Inferior parietal cortex (tissue), 1 donor: ENCODE data around the gene VAV3.
"Not testable (repeated sequence)": the region's sequence is repeated elsewhere in the genome, so short reads cannot be mapped to it uniquely, and the experiment has no call there.

Experiments used
- DNase-seq: peaks from one replicate; pipeline ENCODE4 v3.0.0-alpha.2; 2016; ENCODE audit errors: extremely low spot score

Gene VAV3

DNA sequence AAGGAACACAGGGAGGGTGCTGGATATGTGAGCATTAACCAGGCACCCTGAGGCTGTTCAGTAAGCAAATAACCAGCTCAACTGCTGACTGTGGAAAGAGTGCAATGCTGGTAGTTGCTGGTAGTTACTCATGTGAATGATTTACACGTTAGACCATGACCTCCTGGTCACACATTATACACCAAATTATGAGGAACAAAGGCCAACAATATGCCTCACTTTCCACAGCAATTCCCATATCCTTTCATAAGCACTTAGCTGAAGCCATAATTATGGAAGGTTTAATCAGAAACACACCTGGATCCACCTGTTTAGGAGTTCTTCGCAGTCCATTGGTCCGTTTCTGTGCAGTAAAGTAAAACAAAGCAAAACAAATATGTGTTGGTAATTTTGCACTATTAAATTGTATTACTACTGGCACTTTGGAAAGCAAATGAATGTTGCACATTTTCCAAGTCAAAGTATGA, 281.8 kb downstream of the VAV3 start:
- no peak for DNase-seq

GRCh38 chr1:107682467-107682866, 282.5 kb downstream of the VAV3 start:
- no peak for DNase-seq

GRCh38 chr1:107681001-107681479, 283.9 kb downstream of the VAV3 start:
- no peak for DNase-seq

DNA sequence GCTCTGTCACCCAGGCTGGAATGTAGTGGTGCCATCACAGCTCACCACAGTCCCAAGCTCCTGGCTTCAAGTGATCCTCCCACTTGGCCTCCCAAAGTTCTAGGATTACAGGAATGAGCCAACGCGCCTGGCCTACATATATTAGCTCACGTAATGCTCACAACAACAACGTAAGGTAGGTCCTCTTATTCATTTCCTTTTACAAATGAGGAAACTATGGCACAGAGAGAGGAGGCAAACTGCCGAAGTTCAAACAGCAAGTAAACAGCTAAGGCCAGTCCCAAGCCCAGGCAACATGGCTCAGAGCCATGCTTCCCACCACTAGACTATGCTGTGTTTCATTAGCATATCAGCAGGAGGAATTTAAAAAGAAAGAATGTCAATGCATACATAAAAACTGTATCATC, 284.4 kb downstream of the VAV3 start:
- no peak for DNase-seq

GRCh38 chr1:107679411-107679953, 285.5 kb downstream of the VAV3 start:
- DNase-seq = no peak

DNA sequence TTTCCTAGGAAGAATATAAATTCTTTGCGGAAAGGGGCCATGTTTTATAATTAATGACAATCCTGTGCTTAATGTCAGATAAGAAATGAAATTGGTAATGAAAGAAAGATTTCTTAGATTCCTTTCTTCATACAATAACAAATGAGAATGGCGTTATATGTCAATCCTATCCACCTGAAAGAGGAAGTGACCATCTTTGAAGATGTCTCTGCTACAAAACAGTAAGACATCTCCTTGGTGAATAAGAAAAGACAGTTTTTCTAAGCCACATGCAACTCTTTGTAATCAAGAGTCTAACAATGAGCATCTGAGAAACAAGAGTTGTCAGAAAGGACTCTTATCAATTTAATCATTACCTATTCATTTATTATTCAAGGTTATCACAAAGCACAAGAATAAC, 286.0 kb downstream of the VAV3 start:
- no peak for DNase-seq

GRCh38 chr1:107677697-107678096, 287.3 kb downstream of the VAV3 start:
- no peak for DNase-seq

DNA sequence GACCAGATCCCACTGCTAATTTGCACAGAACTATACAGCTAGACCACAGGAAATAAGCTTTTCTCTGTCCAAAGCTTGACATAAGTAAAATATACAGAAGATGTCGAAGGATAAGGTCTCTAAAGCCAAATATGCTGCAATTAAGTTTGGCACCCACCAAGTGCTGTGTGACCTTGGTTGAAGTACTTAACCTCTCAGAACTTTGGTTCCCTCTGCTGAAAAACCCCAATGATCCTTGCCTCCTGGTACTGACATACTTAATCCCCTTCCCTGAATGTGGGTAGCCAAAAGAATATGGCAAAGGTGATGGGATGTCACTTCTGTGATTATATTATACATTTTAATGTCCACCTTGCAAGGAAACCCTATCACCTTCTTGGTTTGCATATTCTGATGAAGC, 290.5 kb downstream of the VAV3 start:
- DNase-seq = no peak

DNA sequence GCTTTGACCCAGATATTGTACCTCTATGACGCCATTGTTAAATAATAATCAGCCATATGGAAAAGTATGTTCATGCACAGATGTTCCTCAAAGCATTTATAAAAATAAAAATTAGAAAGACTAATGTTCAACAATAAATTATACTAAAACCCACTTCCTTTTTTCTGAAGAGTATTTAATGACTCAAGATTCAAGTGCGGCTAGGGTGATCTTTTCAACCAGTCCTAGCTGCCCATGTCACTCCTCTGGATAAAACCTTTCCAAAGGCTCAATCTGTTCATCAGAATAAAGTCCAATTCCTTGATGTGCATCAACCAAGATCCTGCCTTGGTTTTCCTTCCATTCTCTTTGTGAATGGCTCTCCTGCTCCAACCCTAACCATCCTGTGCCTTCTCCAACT, 292.0 kb downstream of the VAV3 start:
- DNase-seq = no peak

GRCh38 chr1:107670397-107671040, 294.5 kb downstream of the VAV3 start:
- no peak for DNase-seq

DNA sequence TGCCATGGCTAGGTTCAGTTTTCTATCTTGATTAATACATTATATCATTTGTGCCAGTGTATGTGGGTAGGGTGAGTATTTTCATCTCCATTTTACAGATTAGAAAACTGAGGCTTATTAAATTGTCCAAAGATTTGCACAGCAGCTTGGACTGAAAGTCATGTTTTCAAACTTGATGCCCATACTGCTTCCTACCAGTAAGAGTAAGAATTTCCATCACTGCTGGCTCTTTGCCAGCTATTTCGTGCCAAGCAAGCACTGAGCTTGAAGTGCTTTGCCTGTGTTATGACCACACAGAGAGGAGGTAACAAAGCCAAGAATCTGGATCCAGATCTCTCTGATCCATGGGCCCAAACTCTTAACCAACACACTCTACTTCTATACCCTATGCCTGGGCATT, 295.0 kb downstream of the VAV3 start:
- no peak for DNase-seq

GRCh38 chr1:107668762-107669161, 296.2 kb downstream of the VAV3 start:
- no peak for DNase-seq

DNA sequence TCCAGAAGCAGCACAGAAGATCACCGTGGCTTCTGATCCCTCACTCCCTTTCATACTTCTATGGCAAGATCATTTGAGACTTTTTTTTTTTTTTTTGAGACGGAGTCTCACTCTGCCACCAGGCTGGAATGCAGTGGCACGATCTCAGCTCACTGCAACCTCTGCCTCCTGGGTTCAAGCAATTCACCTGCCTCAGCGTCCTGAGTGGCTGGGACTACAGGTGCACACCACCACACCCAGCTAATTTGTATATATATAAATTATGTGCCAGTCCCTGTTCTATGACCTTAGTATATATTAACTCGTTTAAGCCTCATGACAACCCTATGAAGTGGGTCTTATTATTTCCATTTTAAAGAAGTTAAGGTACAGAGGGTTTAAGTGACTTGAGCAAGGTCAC, 298.5 kb downstream of the VAV3 start:
- DNase-seq = no peak

- no peak for DNase-seq
Observed at GRCh38 chr1:107664982-107665925, 299.7 kb downstream of the VAV3 start.

DNA sequence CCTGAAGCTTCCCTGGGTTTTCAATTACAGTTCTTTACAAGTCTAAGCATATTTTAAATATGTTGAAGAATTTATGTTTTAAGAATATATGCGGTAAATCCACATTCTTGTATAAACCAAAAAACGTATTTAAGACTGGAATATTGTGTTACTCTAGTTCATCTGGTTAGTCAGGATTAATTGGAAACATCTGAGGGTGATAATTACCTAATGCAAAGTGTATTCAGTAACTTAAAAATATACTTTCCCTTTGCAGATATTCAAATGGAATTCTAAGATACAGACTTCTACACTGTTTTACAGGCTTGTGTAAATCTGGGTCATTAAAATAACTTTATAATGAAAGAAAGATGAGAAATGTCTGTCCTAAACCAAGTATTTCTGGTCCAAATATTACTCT, 302.0 kb downstream of the VAV3 start:
- DNase-seq = no peak

GRCh38 chr1:107661158-107661557, 303.8 kb downstream of the VAV3 start:
- no peak for DNase-seq

- DNase-seq = peak; percentile 22
Observed at GRCh38 chr1:107659961-107660360, 305.0 kb downstream of the VAV3 start.

DNA sequence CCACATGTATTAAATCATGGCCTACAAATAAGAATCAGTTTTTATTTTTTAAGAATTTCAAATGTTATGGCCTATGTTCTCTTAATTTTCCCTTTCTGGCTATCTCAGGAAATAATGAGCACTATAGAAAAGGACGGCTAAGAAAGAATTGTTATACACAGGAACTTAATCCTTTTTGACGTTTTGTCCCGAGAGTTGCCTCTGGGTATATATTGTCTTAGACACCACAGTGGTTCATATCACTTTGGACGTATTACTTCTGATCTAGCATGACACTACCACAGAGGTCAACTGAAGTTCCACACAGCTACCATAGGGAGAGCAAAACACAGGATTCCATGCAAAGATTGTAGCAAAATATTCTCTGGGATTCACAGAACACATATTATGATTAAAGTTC, 307.6 kb downstream of the VAV3 start:
- no peak for DNase-seq

DNA sequence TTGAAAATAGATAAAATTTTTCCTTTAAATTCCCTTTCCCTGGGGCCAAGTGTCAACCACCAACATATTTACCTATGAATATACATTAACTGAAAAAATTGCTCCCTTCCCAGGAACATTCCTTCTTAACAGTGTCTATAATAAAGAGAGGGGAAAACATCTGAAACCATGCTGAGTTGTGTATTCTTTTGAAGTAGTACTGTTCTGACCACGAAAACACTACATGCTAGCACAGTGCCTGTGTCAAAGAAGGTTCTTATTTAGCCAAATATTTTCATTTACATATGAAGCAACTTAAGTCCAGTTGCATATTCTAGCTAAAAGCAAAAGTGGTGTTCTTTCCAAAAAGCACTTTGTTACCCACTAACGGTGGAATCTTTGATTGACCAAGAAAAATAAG, 311.2 kb downstream of the VAV3 start:
- DNase-seq = no peak

- DNase-seq = no peak
Observed at GRCh38 chr1:107653005-107653404, 312.0 kb downstream of the VAV3 start.

DNA sequence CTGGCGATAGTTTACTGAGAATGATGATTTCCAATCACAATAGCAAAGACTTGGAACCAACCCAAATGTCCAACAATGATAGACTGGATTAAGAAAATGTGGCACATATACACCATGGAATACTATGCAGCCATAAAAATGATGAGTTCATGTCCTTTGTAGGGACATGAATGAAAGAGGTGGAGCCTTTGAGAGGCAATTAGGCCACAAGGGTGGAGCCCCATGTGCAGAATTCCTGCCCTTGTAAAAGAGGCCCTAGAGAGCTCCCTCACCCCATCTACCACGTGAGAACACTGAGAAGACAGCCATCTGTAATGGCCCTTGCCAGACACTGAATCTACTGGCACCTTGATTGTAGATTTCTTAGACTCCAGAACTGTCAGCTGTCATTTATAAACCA, 314.2 kb downstream of the VAV3 start:
- not testable (repeated sequence) for DNase-seq

- no peak for DNase-seq
Observed at GRCh38 chr1:107649023-107649422, 316.0 kb downstream of the VAV3 start.

DNA sequence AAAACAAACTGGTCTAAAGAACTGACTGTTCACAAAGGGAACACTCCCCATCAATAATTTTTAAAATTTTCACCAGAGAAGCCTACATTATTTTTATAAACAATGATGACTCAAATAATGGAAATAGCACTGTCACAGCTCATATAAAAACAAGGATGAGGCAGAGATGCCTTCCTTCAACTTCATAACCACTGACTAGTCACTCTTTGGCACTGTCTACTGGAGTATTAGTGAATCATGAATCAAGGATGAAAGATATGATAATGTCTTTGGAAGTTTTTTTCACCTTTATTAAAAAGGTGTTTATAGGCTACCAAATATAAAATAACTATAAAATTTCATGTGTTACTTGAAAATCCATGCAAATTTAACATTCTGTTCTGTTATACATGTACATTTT, 316.9 kb downstream of the VAV3 start:
- no peak for DNase-seq
